COLO668 (cell line): Measurements from ENCODE around the gene ESPNL.
A peak's percentile ranks its signal among the peaks of the same experiment; 100 is the strongest.
"Not testable (repeated sequence)": the region's sequence is repeated elsewhere in the genome, so short reads cannot be mapped to it uniquely, and the experiment has no call there.

Experiments used
- DNase-seq: peaks from one replicate; lab custom pipeline; 2025; ENCODE audit not compliant: unreplicated experiment; lab: John Stamatoyannopoulos, UW

ESPNL gene

DNA sequence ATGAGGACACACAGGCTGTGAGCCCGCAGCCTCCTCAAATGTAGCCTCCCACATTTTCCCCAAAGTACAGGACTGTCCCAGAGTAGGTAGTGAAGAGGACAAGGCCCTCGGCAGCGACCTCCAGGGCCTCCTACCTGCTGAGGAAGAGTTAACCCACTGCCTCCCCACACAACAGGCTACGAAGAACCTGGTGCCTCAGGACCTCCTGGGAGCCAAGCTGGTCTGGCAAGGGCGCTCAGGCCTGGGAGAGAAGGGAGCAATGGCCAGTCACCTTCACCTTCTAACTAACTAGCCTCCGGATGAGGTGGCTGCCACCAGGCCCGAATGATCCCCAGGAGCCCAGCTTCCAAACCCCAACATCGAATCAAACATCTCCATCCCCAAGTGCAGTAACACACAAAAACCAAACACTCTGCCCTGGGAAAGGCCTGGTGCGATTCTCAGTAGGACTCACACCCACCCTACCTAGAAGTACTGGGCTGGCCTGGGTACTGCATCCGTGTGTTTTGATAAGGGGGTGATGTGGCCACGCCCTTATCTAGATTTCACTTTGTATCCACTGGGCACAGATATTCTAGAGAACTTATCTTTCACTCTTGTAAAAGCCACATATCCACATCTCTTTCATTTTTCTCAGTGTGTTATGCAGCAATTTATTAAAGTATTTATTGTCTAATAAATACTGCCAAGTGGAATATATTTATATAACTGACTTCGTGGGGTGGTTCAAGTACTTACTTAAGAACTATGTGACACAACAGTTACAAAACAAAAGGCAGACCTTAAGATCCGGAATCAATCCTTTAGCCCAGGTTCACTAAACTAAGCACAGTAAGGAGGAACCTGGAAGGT, 68.3 kb downstream of the ESPNL start:
- DNase-seq = no peak

DNA sequence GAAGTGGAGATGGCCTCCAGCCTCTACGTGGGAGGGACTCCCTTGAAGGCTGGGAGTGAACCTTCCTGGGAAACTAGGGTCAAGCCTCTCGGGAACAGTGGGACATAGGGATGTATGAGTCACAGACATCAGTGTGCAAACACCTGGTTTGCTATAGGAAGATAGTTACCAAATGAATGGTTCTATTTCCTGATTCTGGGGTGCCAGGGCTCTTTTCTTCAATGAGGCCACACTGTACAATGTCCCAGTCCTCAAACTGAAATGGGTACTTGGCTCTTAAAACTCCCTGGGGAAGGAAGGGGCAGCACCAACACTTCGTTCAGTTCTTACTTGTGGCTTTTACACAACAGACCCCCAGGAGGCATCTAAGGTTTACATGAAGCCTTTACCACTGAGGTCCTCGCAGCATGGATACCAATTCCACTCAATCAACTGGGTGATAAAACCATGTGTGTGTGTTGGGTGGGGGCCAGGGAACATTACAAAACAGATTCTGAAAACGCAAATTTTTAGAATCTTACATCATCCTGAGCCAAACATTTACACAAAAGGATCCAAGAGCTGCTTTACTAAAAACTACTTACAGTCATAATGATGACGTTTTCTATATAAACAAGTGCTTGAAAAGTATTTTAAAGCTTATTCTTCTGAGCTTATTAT, 69.0 kb downstream of the ESPNL start:
- DNase-seq = peak; percentile 18

DNA sequence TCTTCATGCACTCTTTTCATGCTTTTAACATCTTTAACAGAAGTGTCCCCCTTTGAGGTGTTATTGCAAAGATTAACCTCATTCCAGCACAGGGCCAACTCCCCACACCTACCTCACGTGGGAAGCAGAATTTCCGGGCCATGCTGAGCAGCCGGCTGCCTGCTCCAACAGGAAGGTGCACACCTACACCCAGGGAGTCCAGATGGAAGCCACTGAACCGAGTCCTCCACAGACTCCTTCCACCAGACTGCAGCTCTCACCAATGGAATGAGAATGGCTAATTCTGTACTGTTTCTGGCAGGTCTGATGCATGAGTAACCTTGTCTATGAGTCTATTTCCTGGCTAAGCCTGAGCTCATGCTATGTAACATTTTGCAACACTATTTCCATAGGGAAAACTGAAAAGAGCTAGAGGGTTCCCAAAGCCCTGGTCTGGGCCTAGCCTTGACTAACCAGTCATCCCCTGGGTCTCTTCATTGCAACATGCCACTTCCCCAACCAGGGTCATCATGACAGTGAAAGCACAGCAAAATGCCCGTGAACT, 69.6 kb downstream of the ESPNL start:
- DNase-seq = no peak

DNA sequence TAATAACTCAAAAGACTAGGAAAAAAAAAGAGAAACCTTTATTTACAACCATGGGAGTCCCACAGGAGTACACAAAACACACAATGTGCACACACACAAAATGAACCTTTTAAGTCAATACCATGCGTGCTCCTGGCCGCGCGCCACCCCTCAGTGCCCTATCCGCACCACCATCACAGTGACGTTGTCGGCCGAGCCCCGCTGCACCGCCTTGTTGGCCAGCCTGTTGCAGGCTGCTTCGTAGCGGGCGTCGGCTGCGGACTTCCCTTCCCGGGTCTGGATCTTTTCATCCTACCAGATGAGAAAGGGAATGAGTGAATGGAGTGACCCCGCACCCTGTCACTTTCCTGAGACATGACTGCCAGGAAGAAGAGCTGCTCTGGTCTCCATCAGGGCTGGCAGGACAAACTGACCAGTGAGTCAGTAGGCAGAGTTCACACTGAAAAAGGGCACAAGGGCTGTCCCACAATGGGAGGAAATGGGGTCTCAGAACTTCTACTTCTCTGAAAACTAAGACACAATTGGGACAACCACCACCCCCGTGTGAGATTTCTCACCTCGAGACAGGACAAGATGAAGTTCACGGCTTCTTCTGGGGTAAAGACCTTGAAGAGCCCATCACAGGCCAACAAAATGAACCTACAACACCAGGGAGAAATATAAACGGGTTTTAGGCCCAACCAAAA, 70.4 kb downstream of the ESPNL start:
- no peak for DNase-seq

DNA sequence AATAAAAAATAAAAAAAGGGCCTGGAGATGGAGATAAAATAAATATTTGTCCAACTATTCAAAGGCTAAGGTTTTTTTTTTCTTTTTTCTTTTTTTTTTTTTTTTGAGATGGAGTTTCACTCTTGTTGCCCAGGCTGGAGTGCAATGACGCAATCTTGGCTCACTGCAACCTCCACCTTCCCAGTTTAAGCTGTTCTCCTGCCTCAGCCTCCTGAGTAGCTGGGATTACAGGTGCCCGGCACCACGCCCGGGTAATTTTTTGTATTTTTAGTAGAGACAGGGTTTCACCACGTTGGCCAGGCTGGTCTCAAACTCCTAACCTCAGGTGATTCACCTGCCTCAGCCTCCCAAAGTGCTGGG, 70.9 kb downstream of the ESPNL start:
- not testable (repeated sequence) for DNase-seq

DNA sequence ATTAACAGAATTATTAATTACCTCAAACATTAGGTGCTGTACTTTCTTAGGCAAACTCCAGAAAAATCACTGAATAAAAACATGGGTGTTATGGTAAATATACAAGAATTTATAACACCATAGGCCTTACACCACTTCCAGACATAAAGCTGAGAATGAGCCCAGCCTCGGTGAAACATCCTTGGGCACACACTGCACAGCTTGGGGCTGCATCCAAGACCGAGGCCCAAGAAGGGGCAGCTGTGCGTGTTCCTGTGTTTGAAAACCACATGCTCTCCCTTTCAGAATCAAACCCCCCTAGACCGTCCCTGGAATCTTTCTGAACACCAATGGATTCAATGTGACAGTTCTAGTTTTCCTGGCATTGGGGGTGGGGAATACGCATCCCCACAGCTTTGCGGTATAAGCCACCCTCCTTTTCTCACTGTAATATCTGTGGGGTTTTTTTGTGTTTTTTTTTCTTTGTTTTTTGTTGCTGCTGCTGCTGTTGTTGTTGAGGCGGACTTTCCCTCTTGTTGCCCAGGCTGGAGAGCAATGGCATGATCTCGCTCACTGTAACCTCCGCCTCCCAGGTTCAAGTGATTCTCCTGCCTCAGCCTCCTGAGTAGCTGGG, 71.5 kb downstream of the ESPNL start:
- DNase-seq = no peak

DNA sequence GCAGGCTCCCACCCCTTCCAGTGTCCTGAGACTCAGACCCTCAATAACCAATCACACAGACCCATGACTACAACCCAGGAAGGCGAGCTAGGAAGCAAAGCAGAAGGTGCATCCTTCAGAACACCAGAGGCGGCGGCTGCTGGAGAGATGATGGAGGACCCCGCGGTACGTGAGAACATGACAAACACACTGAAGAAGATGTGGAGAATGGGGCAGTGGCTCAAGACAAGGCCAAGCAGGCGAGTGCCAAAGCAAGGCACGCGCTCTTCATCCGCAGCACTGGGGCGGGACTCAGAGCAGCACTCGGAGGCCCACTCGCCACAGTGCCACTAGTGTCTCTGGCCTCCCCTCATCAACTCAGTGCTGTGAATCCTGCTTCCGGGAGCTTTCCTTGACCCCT, 72.3 kb downstream of the ESPNL start:
- no peak for DNase-seq

DNA sequence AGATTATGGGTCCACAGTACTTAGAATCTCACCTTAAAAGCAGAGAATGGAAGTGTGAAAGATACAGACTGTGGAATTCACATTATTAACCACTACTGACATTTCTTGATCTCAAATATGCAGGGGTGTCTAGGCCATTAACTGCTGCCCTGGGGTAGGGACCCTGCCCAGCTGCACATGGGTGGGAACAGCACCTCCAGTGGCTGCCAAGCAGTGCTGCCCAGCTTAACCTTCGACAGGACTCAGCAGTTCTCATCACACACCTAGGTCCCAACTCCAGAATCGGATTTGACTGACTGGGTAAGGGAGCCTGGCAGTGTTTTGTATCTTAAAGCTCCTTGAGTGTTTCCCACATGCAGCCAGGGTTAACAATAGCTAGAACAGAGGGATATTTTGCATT, 73.6 kb downstream of the ESPNL start:
- DNase-seq = no peak

DNA sequence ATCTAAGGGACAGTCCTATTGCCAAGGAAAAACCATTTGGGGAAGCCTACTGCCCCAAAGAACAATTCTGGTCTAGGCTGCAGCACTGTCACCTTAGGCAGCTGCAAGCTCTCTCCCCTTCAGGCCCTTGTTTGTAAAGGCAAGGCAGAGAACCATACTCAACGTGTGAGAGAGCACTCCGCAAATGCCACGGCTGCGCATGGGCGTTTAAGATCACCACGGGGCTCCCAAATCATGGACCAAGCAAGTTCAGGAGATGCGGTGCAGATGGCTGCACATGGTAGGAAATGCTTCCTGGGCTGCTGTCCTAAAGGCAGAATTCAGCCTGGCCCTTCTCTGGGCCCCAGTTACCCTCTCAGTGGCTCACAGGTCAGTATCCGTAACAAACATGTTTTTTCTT, 74.2 kb downstream of the ESPNL start:
- DNase-seq = no peak

DNA sequence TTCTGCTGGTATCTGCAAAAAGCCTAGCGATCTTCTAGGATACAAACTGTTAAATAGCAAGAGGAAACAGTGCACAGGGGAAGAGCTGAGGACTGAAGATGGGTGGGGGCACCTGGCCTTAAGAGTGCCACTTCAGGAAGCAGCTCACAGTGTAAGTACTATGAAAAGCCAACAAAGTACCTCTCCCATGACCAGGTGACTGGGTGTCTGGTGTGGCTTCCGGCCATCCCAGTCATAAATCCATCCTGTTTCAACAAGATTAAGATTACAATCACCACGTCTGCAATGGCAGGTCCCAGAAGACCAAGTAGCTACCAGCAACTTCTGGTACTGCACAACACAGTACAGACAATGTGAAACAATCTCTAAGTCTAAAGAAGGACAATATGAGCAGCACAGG, 74.6 kb downstream of the ESPNL start:
- DNase-seq = peak; percentile 31

DNA sequence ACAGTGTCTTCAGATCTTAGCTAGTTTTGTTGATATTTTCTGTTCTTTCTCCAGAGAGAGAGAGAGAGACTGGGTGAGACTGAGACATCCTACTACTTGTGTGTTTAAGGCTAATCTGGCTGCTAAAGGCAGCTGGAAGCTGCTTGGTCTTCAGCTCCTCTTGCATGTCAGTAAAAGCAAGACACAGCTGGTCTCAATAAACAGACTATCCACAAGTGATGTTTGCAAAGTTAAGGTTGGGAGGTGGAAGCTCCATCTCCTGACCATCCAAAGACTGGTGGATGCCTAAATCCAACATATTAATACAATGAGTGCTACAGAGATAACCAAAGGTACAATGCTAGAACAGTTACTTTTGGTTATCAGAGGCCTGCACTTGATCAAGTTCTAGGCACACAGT, 76.5 kb downstream of the ESPNL start:
- DNase-seq = no peak

DNA sequence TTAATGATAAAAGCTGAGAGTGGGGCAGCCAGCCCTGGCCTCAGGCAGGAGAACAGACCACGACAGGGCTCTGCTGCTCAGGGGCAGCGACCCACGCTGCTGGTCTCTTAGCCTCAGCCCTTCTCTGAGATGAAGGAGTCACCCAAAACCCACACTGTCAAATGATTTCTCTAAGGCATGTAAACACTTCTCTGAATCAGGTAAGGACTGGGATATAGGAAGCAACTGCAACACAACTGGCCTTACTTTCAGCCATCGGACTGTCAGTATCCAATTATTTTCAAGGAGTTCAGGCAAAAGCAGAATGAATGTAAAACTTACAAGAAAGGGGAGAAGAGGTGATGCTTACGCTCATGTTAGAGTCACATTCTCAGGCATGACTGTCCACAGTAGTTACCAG, 80.4 kb downstream of the ESPNL start:
- DNase-seq = no peak

DNA sequence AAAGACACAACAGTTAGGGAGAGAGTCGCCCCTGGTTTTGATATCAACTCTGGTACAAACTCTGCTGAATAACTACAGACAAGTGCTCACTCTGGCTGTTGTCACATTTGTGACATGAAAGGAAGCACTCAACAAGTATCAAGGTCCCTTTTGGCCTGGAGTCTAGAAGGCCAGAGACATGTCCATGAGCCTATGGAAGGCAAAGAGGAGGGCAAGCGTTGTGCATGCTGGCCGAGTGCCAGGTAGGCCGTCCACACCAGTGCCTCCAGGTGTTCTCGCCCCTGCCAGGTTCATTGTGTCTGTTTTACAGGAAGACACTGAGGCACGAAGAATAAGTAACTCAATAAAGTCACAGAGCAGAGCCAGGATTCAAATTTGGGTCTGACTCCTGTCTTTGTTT, 82.2 kb downstream of the ESPNL start:
- peak; percentile 38 for DNase-seq
